Liver (tissue), 3 donors: ENCODE measurements around the gene ZSCAN22.

ENCODE experiments used
- CTCF ChIP-seq: fragments of 150-350 bp; IDR thresholded peaks from 2 replicates; pipeline ENCODE4 v1.5.1; 2017; ENCODE audit warnings: improper control_type of control experiment, low read depth, low read length; ENCODE audit not compliant: missing input control
- EGR1 ChIP-seq, 2 donors: IDR thresholded peaks; 2 replicates each; pipeline ENCODE4 v1.6.1; 2016 to 2018; ENCODE audit warnings: antibody characterized with exemption in 2 of 2, low read depth in 2 of 2
- GABPA ChIP-seq, 2 donors: IDR thresholded peaks in 1 of 2; conservative IDR thresholded peaks in 1 of 2; 2 replicates each; pipeline ENCODE4 v1.6.1; 2016; ENCODE audit warnings: antibody characterized with exemption in 2 of 2, mild to moderate bottlenecking in 1 of 2, moderate library complexity in 1 of 2
- HNF4G ChIP-seq: IDR thresholded peaks from 2 replicates; pipeline ENCODE4 v1.6.1; 2016; ENCODE audit warnings: antibody characterized with exemption
- NR2F2 ChIP-seq: IDR thresholded peaks from 2 replicates; pipeline ENCODE4 v1.6.1; 2016; ENCODE audit warnings: antibody characterized with exemption
- RAD21 ChIP-seq, 2 donors: IDR thresholded peaks; 2 replicates each; pipeline ENCODE4 v1.6.1; 2016; ENCODE audit warnings: antibody characterized with exemption in 2 of 2, mild to moderate bottlenecking in 2 of 2
- REST ChIP-seq: IDR thresholded peaks from 2 replicates; pipeline ENCODE4 v1.6.1; 2016; ENCODE audit warnings: antibody characterized with exemption, mild to moderate bottlenecking
- TAF1 ChIP-seq: conservative IDR thresholded peaks from 2 replicates; pipeline ENCODE4 v1.6.1; 2016; ENCODE audit warnings: antibody characterized with exemption, mild to moderate bottlenecking
- donor health status: healthy.
- donor health status: healthy.

- TF ChIP-seq CTCF (no peak), TAF1 (no peak), NR2F2 (no peak), GABPA (IDR thresholded peaks at IDR 0.05 in 1 of 2, conservative IDR thresholded peaks at IDR 0.05 in 1 of 2) (peak in 1 of 2 donors; percentile 5), HNF4G (no peak), RAD21 (IDR thresholded peaks at IDR 0.05) (no peak), REST (no peak), EGR1 (IDR thresholded peaks at IDR 0.05; ENCODE audit: low read depth in 2 of 2) (no peak)
Observed at GRCh38 chr19:58353717-58354477, 27.1 kb downstream of the ZSCAN22 start.
